Glomerular endothelial cell (primary cell): Measurements from ENCODE around the gene PLCXD3. TPM values are rescaled to one million over a fixed set of nuclear protein-coding genes. Genes with fewer than 3 reads are reported as not detected.
"Not testable (repeated sequence)": the region's sequence is repeated elsewhere in the genome, so short reads cannot be mapped to it uniquely, and the experiment has no call there.

ENCODE experiments used
- DNase-seq: peaks from one replicate; pipeline ENCODE4 v3.0.0-alpha.2; 2011; ENCODE audit warnings: low read depth, low spot score; ENCODE audit errors: extremely low read depth
- total RNA-seq: library from RNA; depleted of rRNA; stranded (reverse); fragments of >200 nt; gene quantifications from 2 replicates; pipeline ENCODE4 v1.2.3, GENCODE V29; 2015

PLCXD3 gene
- total RNA-seq, 1 donor from 2014 or later: not detected

- DNase-seq: no peak
Measured at GRCh38 chr5:41503310-41503709, 7.1 kb downstream of the PLCXD3 start.

GRCh38 chr5:41493490-41494126 lies 16.8 kb downstream of the PLCXD3 start:
- DNase-seq: not testable (repeated sequence)

GRCh38 chr5:41485533-41485932 lies 24.9 kb downstream of the PLCXD3 start:
- DNase-seq: no peak

- DNase-seq: no peak
Measured at GRCh38 chr5:41482715-41483114, 27.7 kb downstream of the PLCXD3 start.

GRCh38 chr5:41482173-41482572 lies 28.2 kb downstream of the PLCXD3 start:
- DNase-seq: no peak

GRCh38 chr5:41471571-41472208 lies 38.7 kb downstream of the PLCXD3 start:
- DNase-seq: not testable (repeated sequence)

GRCh38 chr5:41465493-41466171 lies 44.8 kb downstream of the PLCXD3 start:
- DNase-seq: no peak

GRCh38 chr5:41459557-41459956 lies 50.8 kb downstream of the PLCXD3 start:
- no peak for DNase-seq

- DNase-seq: no peak
Measured at GRCh38 chr5:41457094-41457493, 53.3 kb downstream of the PLCXD3 start.

- no peak for DNase-seq
Measured at GRCh38 chr5:41452506-41452905, 57.9 kb downstream of the PLCXD3 start.

- no peak for DNase-seq
Measured at GRCh38 chr5:41447650-41448510, 62.5 kb downstream of the PLCXD3 start.

- DNase-seq: no peak
Measured at GRCh38 chr5:41445937-41446563, 64.4 kb downstream of the PLCXD3 start.

GRCh38 chr5:41435276-41435675 lies 75.1 kb downstream of the PLCXD3 start:
- no peak for DNase-seq

GRCh38 chr5:41433552-41434181 lies 76.7 kb downstream of the PLCXD3 start:
- no peak for DNase-seq

GRCh38 chr5:41432481-41433253 lies 77.7 kb downstream of the PLCXD3 start:
- DNase-seq: no peak

GRCh38 chr5:41427505-41427904 lies 82.9 kb downstream of the PLCXD3 start:
- DNase-seq: no peak

- DNase-seq: no peak
Measured at GRCh38 chr5:41425736-41426135, 84.7 kb downstream of the PLCXD3 start.

- no peak for DNase-seq
Measured at GRCh38 chr5:41420492-41421067, 89.8 kb downstream of the PLCXD3 start.
